Suppressor macrophage treated with lipopolysaccharide for 1 hour (primary cell): ENCODE results near the gene SLC25A23.
A peak's percentile ranks its signal among the peaks of the same experiment; 100 is the strongest.

Source experiments
- DNase-seq, 3 donors: peaks; one replicate each; pipeline ENCODE4 v3.0.0-alpha.2; 2020 to 2022

SLC25A23 gene

GRCh38 chr19:6481541-6482342 lies 22.1 kb upstream of the SLC25A23 start, which contains the start of gene DENND1C:
Gene DENND1C, minus strand, starts transcription at chr19:6481787. Its CDS starts 92 bp downstream, at chr19:6481695.
- peak; percentile 51 to 68 (median 58) for DNase-seq

GRCh38 chr19:6480848-6481415 lies 21.3 kb upstream of the SLC25A23 start:
- DNase-seq: no peak

GRCh38 chr19:6479836-6480398 lies 20.3 kb upstream of the SLC25A23 start:
- DNase-seq: no peak

DNA sequence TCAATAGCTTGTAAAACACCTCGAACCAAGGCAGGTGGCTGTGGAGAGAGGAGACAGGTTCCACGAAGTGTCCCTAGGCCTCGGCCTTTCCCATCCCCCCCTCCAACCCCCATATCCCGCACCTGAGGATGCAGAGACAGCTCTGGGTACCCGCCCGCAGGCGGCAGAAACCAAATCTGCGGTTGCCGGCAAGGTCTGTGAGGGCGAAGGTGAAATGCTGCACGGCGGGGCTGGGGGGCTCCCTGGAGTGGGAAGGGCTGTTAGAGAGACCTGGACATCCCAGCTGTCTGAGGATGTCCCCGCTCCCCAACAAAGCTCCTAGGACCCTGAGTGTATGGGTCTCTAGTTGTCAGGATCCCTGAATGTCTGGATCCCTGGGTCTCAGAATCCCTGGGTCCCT lies 19.2 kb upstream of the SLC25A23 start:
- no peak for DNase-seq

- no peak for DNase-seq
Measured at GRCh38 chr19:6476896-6477431, 17.4 kb upstream of the SLC25A23 start.

- DNase-seq: peak; percentile 62 to 80 (median 63)
Measured at GRCh38 chr19:6476155-6476895, 16.7 kb upstream of the SLC25A23 start.

- no peak for DNase-seq
Measured at GRCh38 chr19:6475321-6476108, 15.9 kb upstream of the SLC25A23 start.

GRCh38 chr19:6473647-6474046 lies 14.1 kb upstream of the SLC25A23 start:
- no peak for DNase-seq

GRCh38 chr19:6472713-6473112 lies 13.1 kb upstream of the SLC25A23 start:
- no peak for DNase-seq

DNA sequence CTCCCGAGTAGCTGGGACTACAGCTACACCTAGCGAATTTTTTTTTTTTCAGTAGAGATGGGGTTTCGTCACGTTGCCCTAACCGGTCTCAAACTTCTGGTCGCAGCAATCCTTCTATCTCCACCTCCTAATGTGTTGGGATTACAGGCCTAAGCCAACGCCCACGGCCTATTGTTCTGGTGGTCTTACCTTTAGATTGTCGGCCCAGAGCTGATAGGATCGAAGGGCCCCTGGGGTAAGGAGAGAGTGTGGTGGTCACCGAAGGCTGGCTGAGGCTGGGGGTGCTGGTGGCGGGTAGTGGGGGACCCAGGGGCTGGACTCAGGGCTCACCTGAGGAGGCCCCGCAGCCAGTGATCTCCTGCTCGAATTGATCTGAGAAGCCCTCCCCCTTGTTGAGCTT lies 11.5 kb upstream of the SLC25A23 start:
- no peak for DNase-seq

- no peak for DNase-seq
Measured at GRCh38 chr19:6470173-6470572, 10.6 kb upstream of the SLC25A23 start.

GRCh38 chr19:6467384-6467783 lies 7.8 kb upstream of the SLC25A23 start:
- no peak for DNase-seq

DNA sequence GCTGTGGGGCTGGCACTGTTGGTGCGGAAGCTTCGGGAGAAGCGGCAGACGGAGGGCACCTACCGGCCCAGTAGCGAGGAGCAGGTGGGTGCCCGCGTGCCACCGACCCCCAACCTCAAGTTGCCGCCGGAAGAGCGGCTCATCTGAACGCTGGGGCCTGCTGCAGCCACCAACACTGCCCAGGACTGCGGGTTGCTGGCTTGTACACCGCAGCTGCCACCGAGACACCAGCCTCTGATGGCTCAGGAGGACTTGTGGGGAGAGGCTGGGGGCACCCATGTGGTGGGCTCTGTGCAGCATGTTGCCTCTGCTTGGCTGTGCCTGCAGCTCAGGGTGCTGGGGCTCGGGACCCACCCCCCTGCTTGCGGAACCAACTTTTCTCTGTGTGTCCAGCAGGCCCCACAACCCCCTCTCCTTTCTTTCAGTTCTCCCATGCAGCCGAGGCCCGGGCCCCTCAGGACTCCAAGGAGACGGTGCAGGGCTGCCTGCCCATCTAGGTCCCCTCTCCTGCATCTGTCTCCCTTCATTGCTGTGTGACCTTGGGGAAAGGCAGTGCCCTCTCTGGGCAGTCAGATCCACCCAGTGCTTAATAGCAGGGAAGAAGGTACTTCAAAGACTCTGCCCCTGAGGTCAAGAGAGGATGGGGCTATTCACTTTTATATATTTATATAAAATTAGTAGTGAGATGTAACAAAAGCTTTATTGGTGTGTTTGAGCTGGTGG lies 7.1 kb upstream of the SLC25A23 start:
- DNase-seq: no peak

DNA sequence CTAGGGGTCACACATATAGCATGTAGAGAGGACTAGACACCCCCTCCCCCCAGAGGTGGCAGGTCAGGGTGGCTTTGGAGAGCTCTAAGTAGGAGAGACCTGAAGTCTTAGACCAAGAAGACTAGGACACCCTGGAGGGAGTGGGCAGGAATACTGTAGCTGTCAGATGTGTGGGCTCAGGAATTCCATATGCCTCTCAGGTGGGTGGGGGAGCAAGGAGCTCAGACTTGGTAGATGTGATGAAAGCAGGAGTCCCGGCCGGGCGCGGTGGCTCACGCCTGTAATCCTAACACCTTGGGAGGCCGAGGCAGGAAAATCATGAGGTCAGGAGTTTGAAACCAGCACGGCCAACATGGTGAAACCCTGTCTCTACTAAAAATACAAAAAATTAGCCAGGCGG lies 6.1 kb upstream of the SLC25A23 start:
- no peak for DNase-seq

- no peak for DNase-seq
Measured at GRCh38 chr19:6465006-6465405, 5.4 kb upstream of the SLC25A23 start.

- DNase-seq: no peak
Measured at GRCh38 chr19:6464070-6464873, 4.7 kb upstream of the SLC25A23 start, which contains the start of gene CRB3. Gene CRB3, plus strand, starts transcription at chr19:6464271. Its CDS starts 431 bp downstream, at chr19:6464702.

- peak; percentile 93 to 96 (median 94) for DNase-seq
Measured at GRCh38 chr19:6460099-6460884, 700 bp upstream of the SLC25A23 start.

DNA sequence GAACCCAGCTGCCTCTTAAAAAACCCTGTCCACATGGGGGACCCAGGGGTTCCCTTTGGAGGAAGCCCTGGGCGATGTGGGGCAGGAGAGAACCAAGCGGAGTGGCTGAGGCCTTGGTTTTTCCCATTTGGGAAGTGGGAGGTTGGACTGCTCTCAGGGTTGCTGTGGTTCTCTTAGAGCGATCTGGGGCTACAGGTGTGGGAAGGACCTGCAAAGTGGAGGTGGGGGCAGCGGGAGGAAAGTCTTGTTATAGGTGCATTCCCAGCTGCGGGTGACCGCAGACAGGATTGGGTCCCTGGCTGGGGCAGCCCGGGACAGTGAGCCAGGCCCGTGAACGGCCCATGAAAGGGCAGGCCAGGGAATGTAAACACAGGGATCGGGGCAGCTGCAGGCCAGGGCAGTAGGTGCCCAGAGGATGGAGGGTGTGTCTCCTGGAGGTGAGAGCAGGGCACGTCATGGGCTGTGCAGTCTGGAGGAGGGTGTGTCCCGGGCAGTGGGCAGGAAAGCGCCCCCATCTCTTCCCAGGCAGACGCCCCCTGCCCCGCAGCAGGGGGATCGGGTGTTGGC lies 814 bp downstream of the SLC25A23 start:
- DNase-seq: no peak

- DNase-seq: no peak
Measured at GRCh38 chr19:6457958-6458694, 1.5 kb downstream of the SLC25A23 start.
